ENCODE results near the gene IGSF9B. TPM values are rescaled to one million over a fixed set of nuclear protein-coding genes. Genes with fewer than 3 reads are reported as not detected.

Gene IGSF9B, protein sequence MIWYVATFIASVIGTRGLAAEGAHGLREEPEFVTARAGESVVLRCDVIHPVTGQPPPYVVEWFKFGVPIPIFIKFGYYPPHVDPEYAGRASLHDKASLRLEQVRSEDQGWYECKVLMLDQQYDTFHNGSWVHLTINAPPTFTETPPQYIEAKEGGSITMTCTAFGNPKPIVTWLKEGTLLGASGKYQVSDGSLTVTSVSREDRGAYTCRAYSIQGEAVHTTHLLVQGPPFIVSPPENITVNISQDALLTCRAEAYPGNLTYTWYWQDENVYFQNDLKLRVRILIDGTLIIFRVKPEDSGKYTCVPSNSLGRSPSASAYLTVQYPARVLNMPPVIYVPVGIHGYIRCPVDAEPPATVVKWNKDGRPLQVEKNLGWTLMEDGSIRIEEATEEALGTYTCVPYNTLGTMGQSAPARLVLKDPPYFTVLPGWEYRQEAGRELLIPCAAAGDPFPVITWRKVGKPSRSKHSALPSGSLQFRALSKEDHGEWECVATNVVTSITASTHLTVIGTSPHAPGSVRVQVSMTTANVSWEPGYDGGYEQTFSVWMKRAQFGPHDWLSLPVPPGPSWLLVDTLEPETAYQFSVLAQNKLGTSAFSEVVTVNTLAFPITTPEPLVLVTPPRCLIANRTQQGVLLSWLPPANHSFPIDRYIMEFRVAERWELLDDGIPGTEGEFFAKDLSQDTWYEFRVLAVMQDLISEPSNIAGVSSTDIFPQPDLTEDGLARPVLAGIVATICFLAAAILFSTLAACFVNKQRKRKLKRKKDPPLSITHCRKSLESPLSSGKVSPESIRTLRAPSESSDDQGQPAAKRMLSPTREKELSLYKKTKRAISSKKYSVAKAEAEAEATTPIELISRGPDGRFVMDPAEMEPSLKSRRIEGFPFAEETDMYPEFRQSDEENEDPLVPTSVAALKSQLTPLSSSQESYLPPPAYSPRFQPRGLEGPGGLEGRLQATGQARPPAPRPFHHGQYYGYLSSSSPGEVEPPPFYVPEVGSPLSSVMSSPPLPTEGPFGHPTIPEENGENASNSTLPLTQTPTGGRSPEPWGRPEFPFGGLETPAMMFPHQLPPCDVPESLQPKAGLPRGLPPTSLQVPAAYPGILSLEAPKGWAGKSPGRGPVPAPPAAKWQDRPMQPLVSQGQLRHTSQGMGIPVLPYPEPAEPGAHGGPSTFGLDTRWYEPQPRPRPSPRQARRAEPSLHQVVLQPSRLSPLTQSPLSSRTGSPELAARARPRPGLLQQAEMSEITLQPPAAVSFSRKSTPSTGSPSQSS (N-terminal part only)
- total RNA-seq (2014; rRNA removed; shearing (Covaris generic)): 0.36 and 0.95 TPM in 2 replicates
- total RNA-seq (2022): 2.8 and 3.4 TPM in 2 replicates
- Bru-seq, nascent RNA: percentile 30 among the genes with signal in this experiment
- BruChase-seq, experiment 1, labeled RNA remaining after a 6-hour chase: percentile 27 among the genes with signal in this experiment
- BruChase-seq, experiment 2, labeled RNA remaining after a 2-hour chase: percentile 27 among the genes with signal in this experiment
- long read RNA-seq, partial matches to known transcripts: 1 of 2 reads
- long read RNA-seq, other reads (novel, unspliced or antisense): 0 of 2 reads

DNA sequence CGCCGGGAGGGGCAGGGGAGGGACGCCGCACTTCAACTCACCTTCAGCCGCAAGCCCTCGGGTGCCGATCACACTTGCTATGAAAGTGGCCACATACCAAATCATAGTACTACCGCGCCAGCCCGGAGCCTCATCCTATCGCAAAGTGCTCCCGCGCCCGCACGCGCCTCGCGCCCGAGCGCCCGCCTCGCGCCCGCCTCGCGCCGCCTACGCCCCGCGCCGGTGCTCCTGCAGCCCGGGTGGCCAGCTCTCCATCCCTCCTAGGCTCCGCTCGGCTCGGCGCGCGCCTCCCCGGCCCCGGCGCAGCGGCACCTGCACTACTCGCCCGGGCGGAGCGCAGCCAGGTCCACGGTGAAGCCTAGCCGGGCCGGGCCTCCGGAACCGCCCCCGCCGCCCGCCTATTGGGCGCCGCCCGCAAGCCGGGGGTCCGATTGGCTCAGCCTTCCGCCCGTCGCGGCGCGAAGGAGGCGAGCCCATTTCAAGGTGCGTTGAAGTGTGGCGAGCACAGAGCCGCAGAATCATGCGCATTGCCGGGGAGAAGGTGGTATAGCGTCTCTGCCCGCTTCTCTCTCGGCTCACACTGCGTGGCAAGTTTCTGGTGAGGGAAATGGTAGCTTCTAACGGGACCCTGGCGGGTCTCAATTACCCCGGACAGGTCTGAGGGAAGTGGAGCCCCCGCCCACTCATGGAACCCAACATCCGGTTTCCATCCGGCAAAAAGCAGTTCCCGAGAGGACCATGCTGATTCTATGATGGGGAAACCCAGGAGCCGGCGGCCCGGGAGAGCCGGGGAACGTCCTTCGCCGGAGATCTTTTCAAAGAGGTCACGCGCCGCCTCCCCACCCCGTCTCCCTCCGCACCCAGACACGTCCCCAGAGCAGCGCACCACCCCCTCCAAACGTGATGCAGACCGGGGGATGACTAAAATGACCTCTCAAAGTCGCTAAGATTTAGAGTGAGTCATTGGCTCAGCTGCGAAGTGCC is at the start of gene IGSF9B:
TSS of gene IGSF9B (minus strand) at position 319 of the 984 bp plus-strand sequence. CDS start at position 105, 214 bp downstream.
- Histone ChIP-seq H3K9me2 (ENCODE audit: insufficient read depth, low read length) (no peaks in the 10 kb centered on the region), H3K79me2 (ENCODE audit: insufficient read depth, low read depth, low read length) (no peaks in the 10 kb centered on the region), H3K36me3 (ENCODE audit: insufficient read depth, low read length) (no peaks in the 10 kb centered on the region), H4K20me1 (ENCODE audit: insufficient read depth, low read length) (no peaks in the 10 kb centered on the region), H3K4me2 (ENCODE audit: low read length) (peak within 1 kb of the TSS; percentile 73), H3K4me1 (ENCODE audit: insufficient read depth, low read length, poor library complexity, severe bottlenecking) (no peaks in the 10 kb centered on the region), H3K4me3 (ENCODE audit: low read depth, low read length, poor library complexity, severe bottlenecking) (peak within 1 kb of the TSS; percentile 65), H2AFZ (ENCODE audit: low read length) (peak within 1 kb of the TSS; percentile 73), H3K27ac (ENCODE audit: low read depth, low read length, poor library complexity, severe bottlenecking) (no peak within 1 kb of the TSS), H3K9me3 (ENCODE audit: low read length) (no peaks in the 10 kb centered on the region)
- DNase-seq (ENCODE audit: low spot score): peak; percentile 83
- intact Hi-C loops (cut with micrococcal nuclease; ENCODE audit: unreplicated experiment): no loop called here
- ChIA-PET CTCF (ENCODE audit: unreplicated experiment) (no interaction called here), POLR2A (interaction anchor here (1.2 kb wide), 1 partner anchor 14 kb away, joined by 3 read pairs; no protein-coding TSS in a partner anchor)
- BruUV-seq (replicated peaks): no TSS peak
- TF ChIP-seq EZH2phosphoT487 (IDR thresholded peaks at IDR 0.05; ENCODE audit: borderline replicate concordance, low read depth, low read length): no peak
- TF ChIP-seq, protein P1, sequence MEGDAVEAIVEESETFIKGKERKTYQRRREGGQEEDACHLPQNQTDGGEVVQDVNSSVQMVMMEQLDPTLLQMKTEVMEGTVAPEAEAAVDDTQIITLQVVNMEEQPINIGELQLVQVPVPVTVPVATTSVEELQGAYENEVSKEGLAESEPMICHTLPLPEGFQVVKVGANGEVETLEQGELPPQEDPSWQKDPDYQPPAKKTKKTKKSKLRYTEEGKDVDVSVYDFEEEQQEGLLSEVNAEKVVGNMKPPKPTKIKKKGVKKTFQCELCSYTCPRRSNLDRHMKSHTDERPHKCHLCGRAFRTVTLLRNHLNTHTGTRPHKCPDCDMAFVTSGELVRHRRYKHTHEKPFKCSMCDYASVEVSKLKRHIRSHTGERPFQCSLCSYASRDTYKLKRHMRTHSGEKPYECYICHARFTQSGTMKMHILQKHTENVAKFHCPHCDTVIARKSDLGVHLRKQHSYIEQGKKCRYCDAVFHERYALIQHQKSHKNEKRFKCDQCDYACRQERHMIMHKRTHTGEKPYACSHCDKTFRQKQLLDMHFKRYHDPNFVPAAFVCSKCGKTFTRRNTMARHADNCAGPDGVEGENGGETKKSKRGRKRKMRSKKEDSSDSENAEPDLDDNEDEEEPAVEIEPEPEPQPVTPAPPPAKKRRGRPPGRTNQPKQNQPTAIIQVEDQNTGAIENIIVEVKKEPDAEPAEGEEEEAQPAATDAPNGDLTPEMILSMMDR (conservative IDR thresholded peaks at IDR 0.05; ENCODE audit: low read length): no peak

DNA sequence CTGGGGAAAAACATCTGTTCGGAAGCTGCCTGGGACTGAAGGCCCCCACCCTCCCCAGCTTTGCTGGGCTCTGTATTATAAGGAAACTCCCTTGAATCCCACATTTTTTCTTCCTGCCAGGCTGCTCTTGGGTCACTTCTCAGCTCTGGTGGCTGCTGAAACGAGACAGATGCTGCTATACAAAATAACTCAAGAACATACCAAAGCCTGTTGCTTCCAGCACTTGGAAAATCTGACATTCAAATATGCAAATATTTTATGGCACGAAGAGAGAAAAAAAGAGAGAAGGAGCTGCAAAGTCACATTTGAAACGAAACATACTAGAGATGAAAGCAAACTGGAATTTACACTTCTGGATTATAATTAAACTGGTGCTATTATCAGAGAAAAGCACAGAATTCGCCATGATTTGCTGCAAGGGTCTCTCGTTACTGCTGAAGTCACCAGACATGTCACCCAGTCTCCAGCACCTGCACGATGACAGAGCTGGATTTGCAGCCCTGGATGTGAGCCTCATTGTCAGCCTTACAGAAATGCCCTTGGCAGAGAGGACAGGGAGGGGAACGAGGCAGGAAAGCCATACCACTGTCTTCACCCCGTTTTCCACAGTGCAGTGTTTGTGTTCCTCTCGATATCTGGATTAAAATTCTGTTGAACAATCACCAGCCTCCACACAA is 47.9 kb upstream of the IGSF9B start:
- no peaks in the 10 kb centered on the region for H4K20me1 ChIP-seq (ENCODE audit: insufficient read depth, low read length)
- TF ChIP-seq, protein P1 (conservative IDR thresholded peaks at IDR 0.05; ENCODE audit: low read length): no peak
- TF ChIP-seq EZH2phosphoT487 (IDR thresholded peaks at IDR 0.05; ENCODE audit: borderline replicate concordance, low read depth, low read length): no peak
- no peak overlapping the region for H3K27ac ChIP-seq (ENCODE audit: low read depth, low read length, poor library complexity, severe bottlenecking)
- H3K4me2 ChIP-seq (ENCODE audit: low read length): no peak overlapping the region
- BruUV-seq (replicated peaks): no TSS peak
- H3K79me2 ChIP-seq (ENCODE audit: insufficient read depth, low read depth, low read length): no peaks in the 10 kb centered on the region
- H3K4me3 ChIP-seq (ENCODE audit: low read depth, low read length, poor library complexity, severe bottlenecking): no peak overlapping the region
- H3K4me1 ChIP-seq (ENCODE audit: insufficient read depth, low read length, poor library complexity, severe bottlenecking): no peaks in the 10 kb centered on the region
- no peaks in the 10 kb centered on the region for H3K36me3 ChIP-seq (ENCODE audit: insufficient read depth, low read length)
- no peaks in the 10 kb centered on the region for H3K9me2 ChIP-seq (ENCODE audit: insufficient read depth, low read length)
- no peak for DNase-seq (ENCODE audit: low spot score)
- no peak overlapping the region for H2AFZ ChIP-seq (ENCODE audit: low read length)
- intact Hi-C loops (cut with micrococcal nuclease; ENCODE audit: unreplicated experiment): no loop called here
- no peaks in the 10 kb centered on the region for H3K9me3 ChIP-seq (ENCODE audit: low read length)
- POLR2A ChIA-PET: no interaction called here
- CTCF ChIA-PET (ENCODE audit: unreplicated experiment): no interaction called here
